GM12864 (cell line): ENCODE results near the gene PTPN7.
"Not testable (repeated sequence)": the region's sequence is repeated elsewhere in the genome, so short reads cannot be mapped to it uniquely, and the experiment has no call there.

Experiments used
- DNase-seq: peaks from one replicate; pipeline ENCODE4 v3.0.0-alpha.2; 2011; ENCODE audit warnings: low read depth
- H3K4me3 ChIP-seq: 2 replicates; pipeline ENCODE4 v1.5.1; 2011; ENCODE audit warnings: mild to moderate bottlenecking, low read depth, low read length, control low read depth
- CTCF ChIP-seq: IDR thresholded peaks from 2 replicates; pipeline ENCODE4 v1.5.1; 2011; ENCODE audit warnings: low read depth, mild to moderate bottlenecking, moderate library complexity, low read length, control low read depth, inconsistent platforms; ENCODE audit errors: missing control alignments

The PTPN7 gene

GRCh38 chr1:202172015-202172355 lies 11.6 kb upstream of the PTPN7 start:
- no peak overlapping the region for H3K4me3 ChIP-seq
- no peak for DNase-seq
- TF ChIP-seq CTCF, result no peak

GRCh38 chr1:202171292-202172014 lies 11.1 kb upstream of the PTPN7 start:
- DNase-seq, result no peak
- no peak overlapping the region for H3K4me3 ChIP-seq
- no peak for TF ChIP-seq CTCF

GRCh38 chr1:202170726-202171125 lies 10.3 kb upstream of the PTPN7 start:
- H3K4me3 ChIP-seq, result no peak overlapping the region
- no peak for TF ChIP-seq CTCF
- DNase-seq, result no peak

GRCh38 chr1:202168861-202169260 lies 8.5 kb upstream of the PTPN7 start:
- no peak overlapping the region for H3K4me3 ChIP-seq
- no peak for DNase-seq
- TF ChIP-seq CTCF, result no peak

DNA sequence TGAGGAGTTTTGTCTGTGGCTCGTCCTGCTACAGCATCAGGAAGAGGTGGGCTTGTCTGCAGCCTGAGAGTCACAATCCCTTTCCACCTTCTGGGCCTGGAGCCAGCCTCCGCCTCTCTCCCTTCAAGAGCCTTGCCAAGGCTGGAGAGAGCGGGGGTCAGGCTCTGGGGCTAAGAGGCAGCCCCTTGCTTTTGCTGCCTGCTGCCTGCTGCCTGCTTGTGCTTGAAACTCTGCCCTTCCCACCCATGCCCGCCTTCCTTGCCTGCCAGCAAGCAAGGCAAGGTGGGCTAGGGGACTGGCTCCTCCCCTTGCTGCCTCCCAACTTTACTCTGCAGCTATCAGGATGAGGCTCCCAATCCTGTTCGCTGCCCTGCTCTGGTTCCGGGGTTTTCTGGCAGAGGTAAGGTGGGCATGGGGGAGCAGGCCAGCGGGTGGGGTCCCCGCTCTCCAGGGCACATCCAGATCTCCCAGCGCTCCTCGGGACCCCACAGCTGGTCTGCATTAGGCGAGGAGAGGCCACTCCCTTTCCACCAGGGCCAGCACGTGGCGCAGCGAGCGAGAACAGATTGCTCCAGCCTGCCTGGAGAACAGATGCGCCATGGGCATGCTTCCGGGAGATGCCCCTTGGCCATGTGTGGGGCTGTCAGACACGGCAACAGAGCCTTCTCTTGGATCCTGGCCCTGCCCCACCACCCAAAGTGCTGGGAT lies 7.5 kb upstream of the PTPN7 start:
- no peak for TF ChIP-seq CTCF
- no peak for DNase-seq
- H3K4me3 ChIP-seq, result no peak overlapping the region

- DNase-seq, H3K4me3 ChIP-seq: not testable (repeated sequence)
Measured at GRCh38 chr1:202167054-202167453, 6.7 kb upstream of the PTPN7 start.

DNA sequence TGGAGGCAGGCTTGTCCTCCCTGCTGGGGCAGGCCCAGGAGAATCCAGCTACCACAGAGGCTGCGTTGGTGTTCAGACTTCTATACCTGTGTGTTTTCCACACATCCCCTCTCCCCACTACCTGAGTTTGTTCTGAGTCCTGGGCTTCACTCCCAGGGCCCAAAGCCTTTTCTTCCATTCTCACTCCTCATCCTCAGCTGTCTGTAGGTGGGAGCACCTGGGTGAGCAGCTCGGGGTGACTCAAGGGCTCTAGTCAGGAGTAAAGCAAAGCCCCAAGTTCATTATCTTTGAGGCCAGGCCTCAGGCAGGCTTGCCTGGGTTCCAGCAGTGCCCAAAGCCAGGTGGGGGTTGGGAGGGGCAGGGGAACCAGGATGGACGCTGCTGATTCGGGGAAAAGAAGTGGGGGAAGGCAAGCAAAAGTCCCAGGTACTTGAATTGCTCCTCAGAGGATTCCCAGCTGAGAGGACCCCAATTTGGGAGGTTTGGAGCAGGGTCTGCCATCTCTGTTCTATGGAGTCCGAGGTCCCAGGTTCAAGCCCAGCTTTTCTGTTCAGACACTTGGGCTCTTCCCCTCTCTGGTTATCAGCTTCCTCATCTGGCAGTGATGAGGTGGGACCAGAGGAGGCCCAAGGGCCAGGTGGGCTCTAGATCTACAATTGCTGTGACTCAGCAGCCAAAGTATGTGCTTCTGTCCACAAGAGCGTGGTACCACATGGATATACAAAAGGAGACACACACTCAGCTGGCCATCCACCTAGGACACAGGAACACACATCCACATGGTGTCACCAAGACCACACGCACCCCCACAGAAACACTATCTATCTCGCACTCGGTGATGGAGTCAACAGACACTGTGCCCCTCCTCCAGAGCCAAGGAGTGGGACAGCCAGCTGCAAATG lies 5.8 kb upstream of the PTPN7 start:
- TF ChIP-seq CTCF, result no peak
- DNase-seq, result no peak
- no peak overlapping the region for H3K4me3 ChIP-seq
